Stimulated activated naive B cell treated with anti-CD40 and anti-IgM and Interleukin-4, amounts not matched to agents 10 μg/mL and 1 μg/mL and 100 μg/mL, for 72 hours (primary cell): ENCODE measurements around the gene PTPRD.
A peak's percentile ranks its signal among the peaks of the same experiment; 100 is the strongest.

ENCODE experiments used
- ATAC-seq, 2 donors: fragments of 150-1000 bp; cut with Tn5 transposase; replicated peaks; 2 replicates each; pipeline ENCODE4 v1.10.0; 2021; ENCODE audit warnings: moderate library complexity in 1 of 2
- DNase-seq: peaks from one replicate; pipeline ENCODE4 v3.0.0; 2021
- H3K27ac Mint-ChIP-seq: one replicate; pipeline ENCODE4 v1.8.0; 2022; ENCODE audit warnings: mild to moderate bottlenecking, mixed read lengths
- H3K27me3 Mint-ChIP-seq, 2 donors: one replicate each; pipeline ENCODE4 v1.8.0; 2022; ENCODE audit warnings: mixed read lengths in 2 of 2
- H3K36me3 Mint-ChIP-seq, 2 donors: one replicate each; pipeline ENCODE4 v1.8.0; 2022; ENCODE audit warnings: mixed read lengths in 2 of 2, mild to moderate bottlenecking in 1 of 2
- H3K4me1 Mint-ChIP-seq, 2 donors: one replicate each; pipeline ENCODE4 v1.8.0; 2022; ENCODE audit warnings: mixed read lengths in 2 of 2, mild to moderate bottlenecking in 1 of 2
- H3K4me3 Mint-ChIP-seq, 2 donors: one replicate each; pipeline ENCODE4 v1.8.0; 2022; ENCODE audit warnings: mild to moderate bottlenecking in 2 of 2, mixed read lengths in 2 of 2, moderate library complexity in 1 of 2
- H3K9me3 Mint-ChIP-seq, 2 donors: one replicate each; pipeline ENCODE4 v1.8.0; 2022; ENCODE audit warnings: mixed read lengths in 2 of 2, mild to moderate bottlenecking in 1 of 2

Gene PTPRD

GRCh38 chr9:9792144-9792857, 820.5 kb downstream of the PTPRD start:
- Mint-ChIP-seq H3K27me3 (no peaks in the 10 kb centered on the region), H3K4me1 (peaks cover 1 to 6% of the 10 kb centered on the region in 2 donors), H3K36me3 (no peaks in the 10 kb centered on the region), H3K9me3 (no peaks in the 10 kb centered on the region), H3K27ac (no peak overlapping the region), H3K4me3 (no peak overlapping the region)
- DNase-seq: no peak
- peak; percentile 46 to 59 for ATAC-seq

- Mint-ChIP-seq H3K36me3 (no peaks in the 10 kb centered on the region), H3K27ac (no peak overlapping the region), H3K4me1 (peaks cover 1 to 6% of the 10 kb centered on the region in 2 donors), H3K9me3 (no peaks in the 10 kb centered on the region), H3K27me3 (no peaks in the 10 kb centered on the region), H3K4me3 (no peak overlapping the region)
- ATAC-seq (no peak), DNase-seq (no peak)
These were observed 821.2 kb downstream of the PTPRD start for GRCh38 chr9:9791611-9792010.

- no peak overlapping the region for H3K4me3 Mint-ChIP-seq
- no peaks in the 10 kb centered on the region for H3K36me3 Mint-ChIP-seq
- peak; percentile 47 to 55 for ATAC-seq
- DNase-seq: peak; percentile 1
- H3K9me3 Mint-ChIP-seq: no peaks in the 10 kb centered on the region
- H3K4me1 Mint-ChIP-seq: peaks cover 1 to 6% of the 10 kb centered on the region in 2 donors
- H3K27me3 Mint-ChIP-seq: no peaks in the 10 kb centered on the region
- no peak overlapping the region for H3K27ac Mint-ChIP-seq
These were observed 822.5 kb downstream of the PTPRD start for GRCh38 chr9:9790216-9790872.

GRCh38 chr9:9783711-9784110, 829.1 kb downstream of the PTPRD start:
- H3K9me3 Mint-ChIP-seq: no peaks in the 10 kb centered on the region
- no peak overlapping the region for H3K4me3 Mint-ChIP-seq
- DNase-seq (no peak), ATAC-seq (no peak)
- H3K36me3 Mint-ChIP-seq: no peaks in the 10 kb centered on the region
- no peaks in the 10 kb centered on the region for H3K4me1 Mint-ChIP-seq
- H3K27ac Mint-ChIP-seq: no peak overlapping the region
- no peaks in the 10 kb centered on the region for H3K27me3 Mint-ChIP-seq

- Mint-ChIP-seq H3K36me3 (no peaks in the 10 kb centered on the region), H3K27ac (no peak overlapping the region), H3K4me3 (no peak overlapping the region), H3K4me1 (no peaks in the 10 kb centered on the region), H3K27me3 (no peaks in the 10 kb centered on the region), H3K9me3 (no peaks in the 10 kb centered on the region)
- ATAC-seq (no peak), DNase-seq (no peak)
These were observed 829.6 kb downstream of the PTPRD start for GRCh38 chr9:9783211-9783610.

DNA sequence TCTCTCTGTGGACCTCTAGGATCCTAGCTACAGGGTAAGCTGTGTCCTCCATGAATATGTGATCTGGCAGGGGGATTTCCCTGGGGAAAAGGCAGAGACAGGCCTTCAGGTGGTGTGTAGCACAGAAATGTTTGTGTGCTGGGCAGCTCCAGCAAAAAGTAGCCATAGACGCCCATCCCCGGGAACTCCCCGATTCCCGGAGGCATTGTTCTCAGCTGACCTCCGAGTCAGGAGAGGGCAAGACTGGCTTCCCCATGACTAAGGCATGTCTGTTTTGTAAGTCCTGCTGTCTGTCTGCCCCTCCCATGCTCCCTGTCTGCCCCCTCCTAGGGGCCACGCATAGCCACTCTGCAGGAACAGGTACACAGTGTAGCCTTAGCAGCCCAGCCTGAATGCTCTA, 834.5 kb downstream of the PTPRD start:
- DNase-seq (no peak), ATAC-seq (no peak)
- no peaks in the 10 kb centered on the region for H3K9me3 Mint-ChIP-seq
- H3K36me3 Mint-ChIP-seq: no peaks in the 10 kb centered on the region
- no peaks in the 10 kb centered on the region for H3K4me1 Mint-ChIP-seq
- H3K27ac Mint-ChIP-seq: no peak overlapping the region
- H3K4me3 Mint-ChIP-seq: no peak overlapping the region
- peaks cover 0 to 4% of the 10 kb centered on the region in 2 donors for H3K27me3 Mint-ChIP-seq

GRCh38 chr9:9774471-9774870, 838.3 kb downstream of the PTPRD start:
- H3K27me3 Mint-ChIP-seq: peaks cover 0 to 4% of the 10 kb centered on the region in 2 donors
- no peak overlapping the region for H3K4me3 Mint-ChIP-seq
- H3K4me1 Mint-ChIP-seq: no peaks in the 10 kb centered on the region
- H3K27ac Mint-ChIP-seq: no peak overlapping the region
- H3K9me3 Mint-ChIP-seq: peaks cover 0 to 1% of the 10 kb centered on the region in 2 donors
- ATAC-seq (no peak), DNase-seq (no peak)
- H3K36me3 Mint-ChIP-seq: no peaks in the 10 kb centered on the region

GRCh38 chr9:9771314-9771713, 841.5 kb downstream of the PTPRD start:
- H3K4me3 Mint-ChIP-seq: no peak overlapping the region
- peaks cover 0 to 1% of the 10 kb centered on the region in 2 donors for H3K9me3 Mint-ChIP-seq
- H3K27ac Mint-ChIP-seq: no peak overlapping the region
- H3K27me3 Mint-ChIP-seq: peaks cover 0 to 4% of the 10 kb centered on the region in 2 donors
- no peaks in the 10 kb centered on the region for H3K4me1 Mint-ChIP-seq
- DNase-seq (no peak), ATAC-seq (no peak)
- H3K36me3 Mint-ChIP-seq: no peaks in the 10 kb centered on the region

GRCh38 chr9:9764821-9765220, 848.0 kb downstream of the PTPRD start:
- Mint-ChIP-seq H3K27ac (no peak overlapping the region), H3K4me1 (no peaks in the 10 kb centered on the region), H3K9me3 (peaks cover 0 to 6% of the 10 kb centered on the region in 2 donors), H3K27me3 (no peaks in the 10 kb centered on the region), H3K4me3 (no peak overlapping the region), H3K36me3 (no peaks in the 10 kb centered on the region)
- no peak for DNase-seq
- no peak for ATAC-seq

- ATAC-seq (no peak), DNase-seq (no peak)
- peaks cover under 1 to 9% of the 10 kb centered on the region in 2 donors for H3K27me3 Mint-ChIP-seq
- H3K4me3 Mint-ChIP-seq: no peak overlapping the region
- H3K9me3 Mint-ChIP-seq: no peaks in the 10 kb centered on the region
- no peaks in the 10 kb centered on the region for H3K4me1 Mint-ChIP-seq
- H3K36me3 Mint-ChIP-seq: no peaks in the 10 kb centered on the region
- H3K27ac Mint-ChIP-seq: no peak overlapping the region
These were observed 858.6 kb downstream of the PTPRD start for GRCh38 chr9:9754186-9754585.

DNA sequence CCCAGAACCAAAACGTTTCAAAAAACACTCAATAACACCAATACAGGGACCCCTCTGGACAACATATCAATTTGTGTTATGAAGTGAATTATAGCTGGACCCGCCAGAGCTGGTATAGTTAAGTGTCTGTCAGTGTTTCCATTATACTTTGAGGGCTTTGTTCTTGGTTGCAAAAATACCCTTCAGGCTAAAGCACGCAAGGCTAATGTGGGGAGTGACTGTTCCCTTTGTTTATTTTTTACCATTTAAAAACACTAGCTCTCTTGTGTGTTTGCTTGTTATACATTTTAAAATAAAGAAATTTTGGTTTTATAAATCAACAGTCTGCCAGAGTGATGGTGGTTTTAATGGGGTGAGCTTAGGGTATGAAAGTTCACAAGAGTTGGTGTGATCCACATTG, 859.5 kb downstream of the PTPRD start:
- DNase-seq (no peak), ATAC-seq (no peak)
- Mint-ChIP-seq H3K9me3 (no peaks in the 10 kb centered on the region), H3K4me3 (no peak overlapping the region), H3K4me1 (no peaks in the 10 kb centered on the region), H3K27ac (no peak overlapping the region), H3K36me3 (no peaks in the 10 kb centered on the region), H3K27me3 (peaks cover 4 to 6% of the 10 kb centered on the region in 2 donors)

- no peak overlapping the region for H3K4me3 Mint-ChIP-seq
- no peaks in the 10 kb centered on the region for H3K4me1 Mint-ChIP-seq
- no peaks in the 10 kb centered on the region for H3K9me3 Mint-ChIP-seq
- H3K27ac Mint-ChIP-seq: no peak overlapping the region
- ATAC-seq: no peak
- H3K36me3 Mint-ChIP-seq: no peaks in the 10 kb centered on the region
- DNase-seq: no peak
- peaks cover 4 to 5% of the 10 kb centered on the region in 2 donors for H3K27me3 Mint-ChIP-seq
These were observed 860.1 kb downstream of the PTPRD start for GRCh38 chr9:9752722-9753121.

DNA sequence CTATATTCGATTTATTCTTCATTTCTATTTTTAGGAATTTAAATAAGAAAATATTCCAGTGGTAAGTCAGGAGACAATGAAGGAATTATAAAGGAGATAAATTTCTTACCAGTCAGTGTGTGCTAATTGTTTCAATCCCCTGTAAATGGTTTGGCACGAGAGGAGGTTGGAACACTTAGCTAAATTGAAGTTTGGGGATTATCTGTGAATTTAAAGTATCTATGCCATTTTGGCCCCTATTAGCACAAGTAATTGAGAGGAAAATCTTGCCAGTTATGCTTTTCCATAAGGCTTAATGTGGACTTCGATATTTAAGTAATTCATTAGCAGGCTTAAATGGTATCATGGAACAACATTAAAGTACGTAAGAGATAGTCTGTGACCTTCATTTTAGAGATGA, 860.8 kb downstream of the PTPRD start:
- no peak overlapping the region for H3K27ac Mint-ChIP-seq
- H3K9me3 Mint-ChIP-seq: no peaks in the 10 kb centered on the region
- no peaks in the 10 kb centered on the region for H3K4me1 Mint-ChIP-seq
- peaks cover 4 to 5% of the 10 kb centered on the region in 2 donors for H3K27me3 Mint-ChIP-seq
- ATAC-seq (no peak), DNase-seq (no peak)
- H3K36me3 Mint-ChIP-seq: no peaks in the 10 kb centered on the region
- no peak overlapping the region for H3K4me3 Mint-ChIP-seq

GRCh38 chr9:9750719-9751118, 862.1 kb downstream of the PTPRD start:
- ATAC-seq (no peak), DNase-seq (no peak)
- peaks cover 5% of the 10 kb centered on the region in 2 donors for H3K27me3 Mint-ChIP-seq
- H3K4me1 Mint-ChIP-seq: peaks cover 0 to 1% of the 10 kb centered on the region in 2 donors
- no peaks in the 10 kb centered on the region for H3K36me3 Mint-ChIP-seq
- H3K27ac Mint-ChIP-seq: no peak overlapping the region
- no peak overlapping the region for H3K4me3 Mint-ChIP-seq
- H3K9me3 Mint-ChIP-seq: no peaks in the 10 kb centered on the region

GRCh38 chr9:9749591-9749990, 863.2 kb downstream of the PTPRD start:
- DNase-seq (no peak), ATAC-seq (no peak)
- Mint-ChIP-seq H3K4me3 (no peak overlapping the region), H3K4me1 (peaks cover 0 to 4% of the 10 kb centered on the region in 2 donors), H3K9me3 (no peaks in the 10 kb centered on the region), H3K27ac (no peak overlapping the region), H3K36me3 (no peaks in the 10 kb centered on the region), H3K27me3 (peaks cover 5 to 9% of the 10 kb centered on the region in 2 donors)
